Vagina (tissue), 2 donors: ENCODE results near the gene HM13.

Experiments used
- POLR2A ChIP-seq, 2 donors: fragments of 450-650 bp; IDR thresholded peaks; one replicate each; pipeline ENCODE4 v1.6.1; 2017; ENCODE audit warnings: antibody characterized with exemption in 2 of 2, mild to moderate bottlenecking in 2 of 2, moderate library complexity in 2 of 2
- POLR2AphosphoS5 ChIP-seq, 2 donors: sonication (generic); formaldehyde crosslinking; IDR thresholded peaks; one replicate each; pipeline ENCODE4 v1.9.0; 2017; ENCODE audit warnings: antibody characterized with exemption in 2 of 2, mild to moderate bottlenecking in 2 of 2, low read depth in 1 of 2; ENCODE audit not compliant: insufficient read depth in 1 of 2
- TF ChIP-seq, protein P1 (sequence below), 3 experiments: fragments of 450-650 bp in 2 of 3; fragments of 200-600 bp in 1 of 3; sonication (generic) in 1 of 3; IDR thresholded peaks; one replicate each; pipeline ENCODE4 v1.5.1; 2017 to 2019; ENCODE audit warnings: antibody characterized with exemption in 3 of 3, mild to moderate bottlenecking in 2 of 3, moderate library complexity in 2 of 3

- TF ChIP-seq, protein P1, sequence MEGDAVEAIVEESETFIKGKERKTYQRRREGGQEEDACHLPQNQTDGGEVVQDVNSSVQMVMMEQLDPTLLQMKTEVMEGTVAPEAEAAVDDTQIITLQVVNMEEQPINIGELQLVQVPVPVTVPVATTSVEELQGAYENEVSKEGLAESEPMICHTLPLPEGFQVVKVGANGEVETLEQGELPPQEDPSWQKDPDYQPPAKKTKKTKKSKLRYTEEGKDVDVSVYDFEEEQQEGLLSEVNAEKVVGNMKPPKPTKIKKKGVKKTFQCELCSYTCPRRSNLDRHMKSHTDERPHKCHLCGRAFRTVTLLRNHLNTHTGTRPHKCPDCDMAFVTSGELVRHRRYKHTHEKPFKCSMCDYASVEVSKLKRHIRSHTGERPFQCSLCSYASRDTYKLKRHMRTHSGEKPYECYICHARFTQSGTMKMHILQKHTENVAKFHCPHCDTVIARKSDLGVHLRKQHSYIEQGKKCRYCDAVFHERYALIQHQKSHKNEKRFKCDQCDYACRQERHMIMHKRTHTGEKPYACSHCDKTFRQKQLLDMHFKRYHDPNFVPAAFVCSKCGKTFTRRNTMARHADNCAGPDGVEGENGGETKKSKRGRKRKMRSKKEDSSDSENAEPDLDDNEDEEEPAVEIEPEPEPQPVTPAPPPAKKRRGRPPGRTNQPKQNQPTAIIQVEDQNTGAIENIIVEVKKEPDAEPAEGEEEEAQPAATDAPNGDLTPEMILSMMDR (IDR thresholded peaks at IDR 0.05): no peak
- TF ChIP-seq POLR2AphosphoS5 (IDR thresholded peaks at IDR 0.05; ENCODE audit: insufficient read depth in 1 of 2, low read depth in 1 of 2) (no peak), POLR2A (IDR thresholded peaks at IDR 0.05) (no peak)
Measured at GRCh38 chr20:31488115-31488514, 26.1 kb upstream of the HM13 start.
